NB4 (cell line): ENCODE data around the gene AGPAT3.

Source experiments
- DNase-seq: peaks from one replicate; pipeline ENCODE4 v3.0.0; 2010; ENCODE audit warnings: low read depth
- H3K4me3 ChIP-seq: one replicate; pipeline ENCODE4 v1.5.1; 2011; ENCODE audit warnings: mild to moderate bottlenecking, low read depth, low read length, moderate library complexity
- MYC ChIP-seq: IDR thresholded peaks from 2 replicates; pipeline ENCODE4 v1.6.1; 2011; ENCODE audit warnings: low read depth, low read length
- POLR2A ChIP-seq: IDR thresholded peaks from 2 replicates; pipeline ENCODE4 v1.6.1; 2011; ENCODE audit warnings: mild to moderate bottlenecking; ENCODE audit not compliant: insufficient read length; ENCODE audit errors: extremely low read depth
- TF ChIP-seq, protein P1 (sequence below): IDR thresholded peaks from 2 replicates; pipeline ENCODE4 v1.6.1; 2011; ENCODE audit warnings: low read depth, low read length
- TF ChIP-seq, protein P2 (sequence below): IDR thresholded peaks from one replicate; pipeline ENCODE4 v1.5.1; 2012; ENCODE audit warnings: low read depth, low read length

AGPAT3 gene

DNA sequence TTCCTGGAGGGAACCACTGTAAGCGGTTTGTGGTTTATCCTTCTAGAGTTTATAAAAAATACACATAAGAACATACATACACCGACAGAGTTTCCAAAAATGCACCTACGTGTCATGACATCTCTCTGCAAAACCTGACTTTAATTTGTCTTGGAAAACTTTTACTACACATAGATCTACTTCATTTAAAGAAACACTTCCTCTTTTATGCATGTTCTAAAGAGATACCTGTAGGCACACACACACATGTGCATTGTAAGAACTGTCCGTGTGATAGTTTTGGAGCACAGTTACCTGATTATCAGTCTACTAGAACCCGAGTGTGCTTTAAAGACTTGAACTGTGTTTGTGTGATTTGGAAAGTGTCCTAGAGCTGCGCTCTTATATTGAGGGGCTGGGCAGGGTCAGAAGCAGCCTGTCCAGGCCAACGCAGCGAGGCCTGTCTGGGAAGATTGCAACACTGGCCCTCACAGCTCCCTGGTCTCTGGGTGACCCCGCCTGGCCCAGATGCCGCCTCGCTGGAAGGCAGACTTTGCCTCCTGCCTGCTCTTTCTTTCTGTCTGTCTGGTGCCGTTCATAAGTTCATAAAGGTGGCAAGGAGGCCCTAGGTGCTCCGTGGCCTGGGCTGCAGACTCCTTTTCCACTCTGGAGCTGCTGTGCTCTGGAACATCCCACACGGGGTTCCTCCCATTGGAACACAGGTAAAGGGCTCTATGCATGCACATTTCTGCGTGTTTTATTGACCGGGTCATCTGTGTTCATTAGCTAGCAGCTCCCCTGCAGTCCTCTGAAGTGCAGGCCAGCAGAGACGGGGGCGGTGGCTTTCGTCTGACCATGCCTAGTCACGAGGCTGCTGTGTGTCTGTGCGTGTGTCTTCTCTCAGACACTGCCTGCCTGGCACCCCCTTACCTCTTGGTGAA is 46.3 kb downstream of the AGPAT3 start:
- peak; percentile 42 for DNase-seq
- no peak overlapping the region for H3K4me3 ChIP-seq
- TF ChIP-seq, protein P1, sequence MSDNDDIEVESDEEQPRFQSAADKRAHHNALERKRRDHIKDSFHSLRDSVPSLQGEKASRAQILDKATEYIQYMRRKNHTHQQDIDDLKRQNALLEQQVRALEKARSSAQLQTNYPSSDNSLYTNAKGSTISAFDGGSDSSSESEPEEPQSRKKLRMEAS = no peak
- no peak for TF ChIP-seq POLR2A
- TF ChIP-seq, protein P2, sequence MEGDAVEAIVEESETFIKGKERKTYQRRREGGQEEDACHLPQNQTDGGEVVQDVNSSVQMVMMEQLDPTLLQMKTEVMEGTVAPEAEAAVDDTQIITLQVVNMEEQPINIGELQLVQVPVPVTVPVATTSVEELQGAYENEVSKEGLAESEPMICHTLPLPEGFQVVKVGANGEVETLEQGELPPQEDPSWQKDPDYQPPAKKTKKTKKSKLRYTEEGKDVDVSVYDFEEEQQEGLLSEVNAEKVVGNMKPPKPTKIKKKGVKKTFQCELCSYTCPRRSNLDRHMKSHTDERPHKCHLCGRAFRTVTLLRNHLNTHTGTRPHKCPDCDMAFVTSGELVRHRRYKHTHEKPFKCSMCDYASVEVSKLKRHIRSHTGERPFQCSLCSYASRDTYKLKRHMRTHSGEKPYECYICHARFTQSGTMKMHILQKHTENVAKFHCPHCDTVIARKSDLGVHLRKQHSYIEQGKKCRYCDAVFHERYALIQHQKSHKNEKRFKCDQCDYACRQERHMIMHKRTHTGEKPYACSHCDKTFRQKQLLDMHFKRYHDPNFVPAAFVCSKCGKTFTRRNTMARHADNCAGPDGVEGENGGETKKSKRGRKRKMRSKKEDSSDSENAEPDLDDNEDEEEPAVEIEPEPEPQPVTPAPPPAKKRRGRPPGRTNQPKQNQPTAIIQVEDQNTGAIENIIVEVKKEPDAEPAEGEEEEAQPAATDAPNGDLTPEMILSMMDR = no peak
- no peak for TF ChIP-seq MYC

DNA sequence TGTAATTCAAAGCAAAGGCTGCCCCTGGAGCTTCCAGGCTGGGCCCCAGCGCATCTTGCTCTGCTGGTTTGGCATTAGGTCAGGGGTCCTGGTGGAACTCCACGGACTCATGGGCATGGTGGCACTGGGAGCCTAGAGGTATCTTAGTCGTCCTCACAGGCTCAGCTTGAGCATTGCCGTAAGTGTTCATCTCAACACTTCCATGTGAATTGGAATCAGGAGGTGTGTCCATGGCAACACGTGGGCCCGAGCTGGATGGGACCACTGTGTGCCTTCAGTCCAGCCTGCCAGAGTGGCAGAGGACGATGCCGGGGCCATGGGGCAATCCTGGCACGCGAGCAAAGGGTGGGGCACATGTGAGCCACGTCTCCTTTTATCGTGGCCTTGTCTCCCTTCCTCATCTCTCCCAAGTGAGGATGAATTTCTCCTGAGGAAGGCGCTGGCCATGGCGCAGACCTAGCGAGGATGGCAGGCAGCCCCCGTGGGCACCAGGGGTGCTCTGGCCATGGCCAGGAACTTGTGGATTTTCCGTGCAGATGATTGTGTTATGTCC is 47.0 kb downstream of the AGPAT3 start:
- DNase-seq = no peak
- no peak overlapping the region for H3K4me3 ChIP-seq
- TF ChIP-seq, protein P2 = no peak
- TF ChIP-seq POLR2A = no peak

DNA sequence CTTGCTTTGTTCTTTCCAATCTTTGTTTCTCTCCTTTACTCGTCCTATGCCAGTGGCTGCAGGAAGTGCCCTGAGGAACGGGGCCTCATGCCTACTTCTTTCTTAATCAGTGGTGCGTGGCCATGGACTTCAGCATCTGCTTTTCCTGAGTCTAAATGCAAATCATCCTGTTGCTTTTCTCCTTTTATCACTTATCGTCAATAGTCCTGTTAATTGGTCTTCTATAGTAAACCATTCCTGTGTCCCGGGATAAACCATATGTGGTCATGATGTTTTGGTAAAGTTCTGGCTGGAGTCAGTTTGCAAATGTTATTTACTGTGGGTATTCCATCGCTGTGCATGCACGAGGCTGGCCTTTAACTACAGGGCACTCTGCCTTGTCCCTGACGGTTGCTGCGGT is 47.5 kb downstream of the AGPAT3 start:
- TF ChIP-seq MYC (no peak), POLR2A (no peak)
- TF ChIP-seq, protein P2 = no peak
- TF ChIP-seq, protein P1 = no peak
- no peak for DNase-seq
- H3K4me3 ChIP-seq = no peak overlapping the region

DNA sequence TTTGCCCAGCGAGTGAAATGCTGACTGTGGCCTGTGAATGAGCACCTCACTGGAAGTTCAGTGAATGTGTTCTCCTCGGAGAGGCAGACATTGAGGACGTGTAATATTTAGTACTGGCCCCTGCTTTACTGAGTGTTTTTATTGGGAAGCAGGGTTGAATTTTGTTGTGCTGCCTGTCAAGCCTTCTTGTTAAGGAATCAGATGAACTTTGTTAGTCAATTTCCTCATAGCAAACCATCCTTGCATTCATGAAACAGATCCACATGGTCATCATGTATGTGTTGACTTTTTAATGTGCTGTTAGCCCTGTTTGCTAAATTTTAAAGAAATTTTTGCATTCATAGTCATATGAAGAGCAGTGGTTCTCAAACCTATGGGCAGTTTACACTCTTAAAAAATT is 47.9 kb downstream of the AGPAT3 start:
- no peak for TF ChIP-seq POLR2A
- H3K4me3 ChIP-seq = no peak overlapping the region
- DNase-seq = no peak

DNA sequence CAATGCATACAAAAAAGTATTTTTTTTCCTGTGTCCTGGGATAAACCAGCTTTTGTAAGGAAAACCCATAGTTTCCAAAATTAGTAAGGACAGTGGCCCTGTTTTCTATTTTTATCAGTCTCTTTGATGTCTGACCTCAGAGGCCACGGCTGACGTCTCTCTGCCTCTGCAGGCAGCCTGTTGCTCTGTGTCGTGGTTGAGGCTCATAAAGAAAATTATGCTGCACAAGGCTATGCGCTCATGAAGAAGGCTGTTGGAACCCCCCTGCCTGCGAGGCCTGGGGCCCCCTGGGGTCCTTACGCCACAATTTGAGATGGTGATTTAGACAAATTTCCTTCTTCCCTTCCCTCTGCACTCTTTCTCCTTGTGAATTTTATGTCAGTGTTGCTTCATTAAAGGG is 48.9 kb downstream of the AGPAT3 start:
- peak; percentile 77 for DNase-seq
- no peak overlapping the region for H3K4me3 ChIP-seq
- TF ChIP-seq MYC (no peak), POLR2A (no peak)
- TF ChIP-seq, protein P1 = no peak
- TF ChIP-seq, protein P2 = no peak

DNA sequence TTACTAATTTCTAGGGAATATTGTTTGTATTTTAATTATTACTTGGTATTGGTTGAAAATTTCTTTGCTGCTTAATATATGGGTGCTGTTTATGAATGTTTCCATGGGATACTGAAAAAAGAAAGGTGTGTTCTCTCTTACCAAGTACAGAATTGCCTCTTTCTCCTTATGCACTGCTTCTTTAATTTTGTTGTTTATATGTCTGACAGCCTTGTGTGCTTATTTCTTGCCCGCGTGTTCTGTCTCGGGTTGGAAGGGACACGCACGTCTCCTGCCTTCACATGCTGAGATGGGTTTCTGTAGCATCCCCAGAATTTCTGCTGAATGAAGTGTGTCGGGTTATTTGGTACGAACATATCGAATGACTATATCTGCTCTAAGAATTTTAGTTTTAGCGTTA is 51.1 kb downstream of the AGPAT3 start:
- DNase-seq = no peak
- no peak for TF ChIP-seq POLR2A
- TF ChIP-seq, protein P1 = no peak
- TF ChIP-seq, protein P2 = no peak
- no peak for TF ChIP-seq MYC
- peak overlapping the region; percentile 64 for H3K4me3 ChIP-seq
